Measurements from ENCODE around the gene ERFE. TPM values are rescaled to one million over a fixed set of nuclear protein-coding genes. Genes with fewer than 3 reads are reported as not detected.

ERFE gene
- total and polyA plus RNA-seq, 2 of the 4 experiments (the other 2 are of a cell fraction) = 1.3 to 3.5 TPM

DNA sequence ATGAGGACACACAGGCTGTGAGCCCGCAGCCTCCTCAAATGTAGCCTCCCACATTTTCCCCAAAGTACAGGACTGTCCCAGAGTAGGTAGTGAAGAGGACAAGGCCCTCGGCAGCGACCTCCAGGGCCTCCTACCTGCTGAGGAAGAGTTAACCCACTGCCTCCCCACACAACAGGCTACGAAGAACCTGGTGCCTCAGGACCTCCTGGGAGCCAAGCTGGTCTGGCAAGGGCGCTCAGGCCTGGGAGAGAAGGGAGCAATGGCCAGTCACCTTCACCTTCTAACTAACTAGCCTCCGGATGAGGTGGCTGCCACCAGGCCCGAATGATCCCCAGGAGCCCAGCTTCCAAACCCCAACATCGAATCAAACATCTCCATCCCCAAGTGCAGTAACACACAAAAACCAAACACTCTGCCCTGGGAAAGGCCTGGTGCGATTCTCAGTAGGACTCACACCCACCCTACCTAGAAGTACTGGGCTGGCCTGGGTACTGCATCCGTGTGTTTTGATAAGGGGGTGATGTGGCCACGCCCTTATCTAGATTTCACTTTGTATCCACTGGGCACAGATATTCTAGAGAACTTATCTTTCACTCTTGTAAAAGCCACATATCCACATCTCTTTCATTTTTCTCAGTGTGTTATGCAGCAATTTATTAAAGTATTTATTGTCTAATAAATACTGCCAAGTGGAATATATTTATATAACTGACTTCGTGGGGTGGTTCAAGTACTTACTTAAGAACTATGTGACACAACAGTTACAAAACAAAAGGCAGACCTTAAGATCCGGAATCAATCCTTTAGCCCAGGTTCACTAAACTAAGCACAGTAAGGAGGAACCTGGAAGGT is 9.7 kb downstream of the ERFE start:
- Histone ChIP-seq H2BK120ac (ENCODE audit: low read depth, low read length) (peak overlapping the region; percentile 97), H2BK15ac (ENCODE audit: low read depth, low read length) (peak overlapping the region; percentile 97), H4K8ac (ENCODE audit: low read depth in 2 of 2, low read length in 2 of 2) (peak overlapping the region; percentile 51 to 97), H2AFZ (replicated peaks; ENCODE audit: low read length, poor library complexity) (no peak overlapping the region), H2BK5ac (ENCODE audit: low read depth, low read length, poor library complexity, severe bottlenecking) (peak overlapping the region; percentile 96), H3K56ac (ENCODE audit: extremely low read depth, insufficient read depth, low read length) (peak overlapping the region; percentile 95), H3K4me3 (ENCODE audit: insufficient read depth, low read depth, low read length) (no peak overlapping the region), H3K36me3 (ENCODE audit: control insufficient read depth, insufficient read depth, low read length) (peaks cover 33% of the 10 kb centered on the region), H3K9ac (ENCODE audit: low read depth, low read length) (peak overlapping the region; percentile 10; the same call in 1 of the 2 replicates), H3K4me2 (ENCODE audit: low read depth, low read length) (peak overlapping the region; percentile 49; the same call in 1 of the 2 replicates), H2AK5ac (ENCODE audit: low read depth, low read length) (peak overlapping the region; percentile 98), H4K5ac (ENCODE audit: low read depth, low read length) (peak overlapping the region; percentile 92), H3K9me1 (ENCODE audit: insufficient read depth, low read length) (peaks cover 33% of the 10 kb centered on the region), H3K79me1 (ENCODE audit: low read depth in 1 of 2, low read length in 2 of 2) (peaks cover 3 to 32% of the 10 kb centered on the region in 2 experiments; a peak in 3 of 4 replicates), H2AK9ac (replicated peaks; ENCODE audit: low read depth, low read length, poor library complexity) (peak overlapping the region; percentile 99), H4K91ac (ENCODE audit: insufficient read depth, low read depth, low read length) (peak overlapping the region; percentile 99), H3K4me1 (ENCODE audit: control insufficient read depth, insufficient read depth, low read length) (peaks cover 33% of the 10 kb centered on the region), H2BK20ac (ENCODE audit: low read depth, low read length) (peak overlapping the region; percentile 98), H3K4ac (ENCODE audit: low read depth, low read length) (peak overlapping the region; percentile 97), H3K14ac (replicated peaks; ENCODE audit: low read depth, low read length) (peak overlapping the region; percentile 96), H4K20me1 (ENCODE audit: insufficient read depth, low read length) (peaks cover 8% of the 10 kb centered on the region), H3K9me3 (ENCODE audit: control insufficient read depth, insufficient read depth, low read length) (no peaks in the 10 kb centered on the region), H3K27ac (ENCODE audit: insufficient read depth, low read length) (peak overlapping the region; percentile 91), H3K23ac (ENCODE audit: low read depth, low read length) (peak overlapping the region; percentile 90), H3K27me3 (ENCODE audit: control insufficient read depth, insufficient read depth, low read length) (peaks cover under 1% of the 10 kb centered on the region; the same call in 1 of the 2 replicates), H3K18ac (ENCODE audit: low read depth, low read length) (peak overlapping the region; percentile 96)
- peak; percentile 14; the same call in 1 of the 2 replicates for TF ChIP-seq POLR2A (IDR thresholded peaks at IDR 0.05; ENCODE audit: low read depth, low read length)
- no peak for TF ChIP-seq MAZ (IDR thresholded peaks at IDR 0.05; ENCODE audit: borderline replicate concordance, low read depth, low read length)
- intact Hi-C loops (cut with micrococcal nuclease) = loop anchor here (1.0 kb wide), 1 partner anchor 72 kb away; the partner anchor contains the start of gene HES6
- POLR2A ChIA-PET (ENCODE audit: unreplicated experiment) = no interaction called here
- DNase-seq (no peak), ATAC-seq (ENCODE audit: low read depth) (no peak)
- dilution Hi-C loops (cut with HindIII; ENCODE audit: low sequenced_read_pairs, unreplicated experiment) = no loop called here
- in situ Hi-C loops (cut with MboI; ENCODE audit: low sequenced_read_pairs) = no loop called here
- no CpG with 5 or more reads among the region's 13 CpGs for WGBS, 2 experiments (ENCODE audit: extremely low coverage in 2 of 2, insufficient read length in 1 of 2)
- BruUV-seq (replicated peaks) = no TSS peak
- CTCF ChIA-PET = no interaction called here

Data from IMR-90 (cell line).